Panc1 (cell line): Measurements from ENCODE around the gene ATRAID. TPM values are rescaled to one million over a fixed set of nuclear protein-coding genes. Genes with fewer than 3 reads are reported as not detected.

Source experiments
- ATAC-seq: fragments of 200-7000 bp; cut with Tn5 transposase; 2 replicates; pipeline ENCODE4 v1.9.1; 2020; ENCODE audit warnings: mild to moderate bottlenecking, moderate library complexity
- BruUV-seq: library from RNA; stranded (reverse); fragments of 400-500 nt; replicated peaks from 2 replicates; lab custom pipeline; 2021; lab: Mats Ljungman, UMichigan
- CTCF ChIA-PET: fragments of 300-600 bp; sonication (Branson Sonifier 250); formaldehyde crosslinking; loops from one replicate; lab custom pipeline; 2022; ENCODE audit warnings: antibody characterized with exemption; lab: Charles Lee
- POLR2A ChIA-PET: fragments of 300-600 bp; sonication (Branson Sonifier 250); formaldehyde crosslinking; loops from one replicate; lab custom pipeline; 2022; ENCODE audit warnings: antibody characterized with exemption; lab: Charles Lee
- DNase-seq: peaks from one replicate; pipeline ENCODE4 v3.0.0-alpha.2; 2010; ENCODE audit warnings: low read depth, low spot score
- H3K27ac ChIP-seq: 2 replicates; pipeline ENCODE4 v1.5.1; 2011; ENCODE audit warnings: mild to moderate bottlenecking, low read length, inconsistent platforms
- H3K27me3 ChIP-seq: fragments of 200-500 bp; sonication (Bioruptor generic); 2 replicates; pipeline ENCODE4 v1.6.0; 2014; ENCODE audit warnings: low read length, inconsistent platforms; ENCODE audit not compliant: control insufficient read depth, insufficient read depth
- H3K36me3 ChIP-seq: fragments of 200-500 bp; sonication (Bioruptor generic); 2 replicates; pipeline ENCODE4 v1.5.1; 2014; ENCODE audit warnings: inconsistent platforms, mild to moderate bottlenecking, low read length, moderate library complexity; ENCODE audit not compliant: control insufficient read depth, insufficient read depth
- H3K4me1 ChIP-seq: 2 replicates; pipeline ENCODE4 v1.5.1; 2011; ENCODE audit warnings: inconsistent platforms, mild to moderate bottlenecking, low read length, moderate library complexity; ENCODE audit not compliant: control insufficient read depth, insufficient read depth
- H3K4me3 ChIP-seq, 2 experiments: 2 replicates each; pipeline ENCODE4 v1.5.1; 2011 to 2012; ENCODE audit warnings: low read depth in 2 of 2, low read length in 2 of 2, mild to moderate bottlenecking in 2 of 2, inconsistent platforms in 1 of 2, moderate library complexity in 1 of 2
- H3K9me3 ChIP-seq: fragments of 200-500 bp; sonication (Bioruptor generic); 2 replicates; pipeline ENCODE4 v1.5.1; 2014; ENCODE audit warnings: low read depth, mild to moderate bottlenecking, inconsistent platforms, low read length, moderate library complexity; ENCODE audit not compliant: control insufficient read depth, insufficient read depth
- CTCF ChIP-seq: fragments of 450-650 bp; IDR thresholded peaks from 2 replicates; pipeline ENCODE4 v1.5.1; 2017; ENCODE audit warnings: mild to moderate bottlenecking
- POLR2AphosphoS5 ChIP-seq: IDR thresholded peaks from 2 replicates; pipeline ENCODE4 v1.6.1; 2012; ENCODE audit warnings: mild to moderate bottlenecking, low read depth, low read length, moderate library complexity
- REST ChIP-seq, 2 experiments: IDR thresholded peaks; 2 replicates each; pipeline ENCODE4 v1.6.1; 2011 to 2012; ENCODE audit warnings: low read depth in 2 of 2, control low read depth in 1 of 2, low read length in 1 of 2, mild to moderate bottlenecking in 1 of 2, moderate library complexity in 1 of 2; ENCODE audit not compliant: insufficient read depth in 1 of 2
- SIN3A ChIP-seq: IDR thresholded peaks from 2 replicates; pipeline ENCODE4 v1.6.1; 2012; ENCODE audit warnings: low read depth, mild to moderate bottlenecking, low read length, moderate library complexity, borderline replicate concordance; ENCODE audit not compliant: insufficient read depth
- TCF7L2 ChIP-seq: IDR thresholded peaks from 2 replicates; pipeline ENCODE4 v1.6.1; 2011; ENCODE audit warnings: mild to moderate bottlenecking, low read depth, low read length, inconsistent platforms
- in situ Hi-C: cut with HindIII; loops from 2 replicates; pipeline ENCODE4 v1.10.0; 2016; ENCODE audit warnings: low sequenced_read_pairs, low pct_unique_long_range_greater_than_20kb
- intact Hi-C: fragments of 100-400 bp; cut with micrococcal nuclease; formaldehyde crosslinking; loops from one replicate; pipeline ENCODE4 v1.10.0; 2022; ENCODE audit not compliant: unreplicated experiment
- total RNA-seq: library from RNA; stranded (reverse); gene quantifications from one replicate; pipeline ENCODE4 v1.2.1, GENCODE V29; 2021; ENCODE audit not compliant: unreplicated experiment

ATRAID gene
- total RNA-seq, 1 experiment from 2014 or later: 111 TPM

GRCh38 chr2:27162151-27163121 lies 49.4 kb upstream of the ATRAID start:
- Histone ChIP-seq H3K27me3 (no peaks in the 10 kb centered on the region), H3K27ac (peak overlapping the region; percentile 61), H3K4me3 (peak overlapping the region; percentile 21 to 43; a peak in 3 of 4 replicates), H3K36me3 (no peaks in the 10 kb centered on the region), H3K4me1 (no peaks in the 10 kb centered on the region), H3K9me3 (no peaks in the 10 kb centered on the region)
- in situ Hi-C loops (no loop called here), intact Hi-C loops (no loop called here)
- ATAC-seq (no peak), DNase-seq (no peak)
- no peak for TF ChIP-seq TCF7L2
- no peak for TF ChIP-seq SIN3A
- no peak for TF ChIP-seq POLR2AphosphoS5
- TF ChIP-seq CTCF: no peak
- CTCF ChIA-PET: interaction anchor here (0.7 kb wide), 1 partner anchor 63 kb away, joined by 3 read pairs; no protein-coding TSS in a partner anchor
- no TSS peak for BruUV-seq
- POLR2A ChIA-PET: interaction anchor here (0.7 kb wide), 1 partner anchor 49 kb away, joined by 3 read pairs; the partner anchor contains the start of genes ATRAID and SLC5A6

GRCh38 chr2:27164960-27165763 lies 46.7 kb upstream of the ATRAID start:
- DNase-seq: no peak
- no peaks in the 10 kb centered on the region for H3K27me3 ChIP-seq
- in situ Hi-C loops (no loop called here), intact Hi-C loops (no loop called here)
- CTCF ChIA-PET: no interaction called here
- no peak for ATAC-seq
- no peaks in the 10 kb centered on the region for H3K4me1 ChIP-seq
- no peak overlapping the region for H3K27ac ChIP-seq
- BruUV-seq: no TSS peak
- TF ChIP-seq TCF7L2 (no peak), REST (IDR thresholded peaks at IDR 0.05; ENCODE audit: insufficient read depth in 1 of 2, low read depth in 2 of 2, low read length in 1 of 2) (no peak), CTCF (no peak), SIN3A (no peak), POLR2AphosphoS5 (no peak)
- POLR2A ChIA-PET: no interaction called here
- no peaks in the 10 kb centered on the region for H3K36me3 ChIP-seq
- H3K4me3 ChIP-seq: no peak overlapping the region
- H3K9me3 ChIP-seq: no peaks in the 10 kb centered on the region
